ENCODE results near the gene TGFB1I1.
"Not testable (repeated sequence)": the region's sequence is repeated elsewhere in the genome, so short reads cannot be mapped to it uniquely, and the experiment has no call there.

DNA sequence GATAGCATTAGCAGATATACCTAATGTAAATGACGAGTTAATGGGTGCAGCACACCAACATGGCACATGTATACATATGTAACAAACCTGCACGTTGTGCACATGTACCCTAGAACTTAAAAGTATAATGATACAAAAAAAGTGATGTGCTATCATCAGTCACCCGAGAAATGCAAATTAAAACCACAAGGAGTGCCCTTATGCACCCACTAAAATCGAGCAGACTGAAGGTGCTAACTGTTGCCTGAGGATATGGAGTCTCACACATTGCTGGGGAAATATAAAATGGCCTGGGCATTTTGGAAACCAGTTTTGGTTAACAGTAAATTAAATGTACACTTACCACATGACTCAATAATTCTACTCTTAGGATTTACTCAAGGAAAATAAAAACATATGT lies 32.9 kb upstream of the TGFB1I1 start:
- TF ChIP-seq, protein P1, sequence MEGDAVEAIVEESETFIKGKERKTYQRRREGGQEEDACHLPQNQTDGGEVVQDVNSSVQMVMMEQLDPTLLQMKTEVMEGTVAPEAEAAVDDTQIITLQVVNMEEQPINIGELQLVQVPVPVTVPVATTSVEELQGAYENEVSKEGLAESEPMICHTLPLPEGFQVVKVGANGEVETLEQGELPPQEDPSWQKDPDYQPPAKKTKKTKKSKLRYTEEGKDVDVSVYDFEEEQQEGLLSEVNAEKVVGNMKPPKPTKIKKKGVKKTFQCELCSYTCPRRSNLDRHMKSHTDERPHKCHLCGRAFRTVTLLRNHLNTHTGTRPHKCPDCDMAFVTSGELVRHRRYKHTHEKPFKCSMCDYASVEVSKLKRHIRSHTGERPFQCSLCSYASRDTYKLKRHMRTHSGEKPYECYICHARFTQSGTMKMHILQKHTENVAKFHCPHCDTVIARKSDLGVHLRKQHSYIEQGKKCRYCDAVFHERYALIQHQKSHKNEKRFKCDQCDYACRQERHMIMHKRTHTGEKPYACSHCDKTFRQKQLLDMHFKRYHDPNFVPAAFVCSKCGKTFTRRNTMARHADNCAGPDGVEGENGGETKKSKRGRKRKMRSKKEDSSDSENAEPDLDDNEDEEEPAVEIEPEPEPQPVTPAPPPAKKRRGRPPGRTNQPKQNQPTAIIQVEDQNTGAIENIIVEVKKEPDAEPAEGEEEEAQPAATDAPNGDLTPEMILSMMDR (conservative IDR thresholded peaks at IDR 0.05; ENCODE audit: low read depth in 2 of 2), result not testable (repeated sequence)
- TF ChIP-seq POLR2AphosphoS5 (IDR thresholded peaks at IDR 0.05; ENCODE audit: low read depth); EZH2phosphoT487 (IDR thresholded peaks at IDR 0.05; ENCODE audit: unreplicated experiment); EZH2 (IDR thresholded peaks at IDR 0.05; ENCODE audit: low read depth, unreplicated experiment); STAT1 (IDR thresholded peaks at IDR 0.05; ENCODE audit: unreplicated experiment); JUNB (IDR thresholded peaks at IDR 0.05; ENCODE audit: unreplicated experiment); ETS1 (IDR thresholded peaks at IDR 0.05); ZNF331 (CRISPR knock-in tag; IDR thresholded peaks at IDR 0.05; ENCODE audit: low read depth); CREB1 (CRISPR knock-in tag; IDR thresholded peaks at IDR 0.05; ENCODE audit: low read depth); ZNF114 (CRISPR knock-in tag; IDR thresholded peaks at IDR 0.05): not testable (repeated sequence)
- TF ChIP-seq, protein P2, sequence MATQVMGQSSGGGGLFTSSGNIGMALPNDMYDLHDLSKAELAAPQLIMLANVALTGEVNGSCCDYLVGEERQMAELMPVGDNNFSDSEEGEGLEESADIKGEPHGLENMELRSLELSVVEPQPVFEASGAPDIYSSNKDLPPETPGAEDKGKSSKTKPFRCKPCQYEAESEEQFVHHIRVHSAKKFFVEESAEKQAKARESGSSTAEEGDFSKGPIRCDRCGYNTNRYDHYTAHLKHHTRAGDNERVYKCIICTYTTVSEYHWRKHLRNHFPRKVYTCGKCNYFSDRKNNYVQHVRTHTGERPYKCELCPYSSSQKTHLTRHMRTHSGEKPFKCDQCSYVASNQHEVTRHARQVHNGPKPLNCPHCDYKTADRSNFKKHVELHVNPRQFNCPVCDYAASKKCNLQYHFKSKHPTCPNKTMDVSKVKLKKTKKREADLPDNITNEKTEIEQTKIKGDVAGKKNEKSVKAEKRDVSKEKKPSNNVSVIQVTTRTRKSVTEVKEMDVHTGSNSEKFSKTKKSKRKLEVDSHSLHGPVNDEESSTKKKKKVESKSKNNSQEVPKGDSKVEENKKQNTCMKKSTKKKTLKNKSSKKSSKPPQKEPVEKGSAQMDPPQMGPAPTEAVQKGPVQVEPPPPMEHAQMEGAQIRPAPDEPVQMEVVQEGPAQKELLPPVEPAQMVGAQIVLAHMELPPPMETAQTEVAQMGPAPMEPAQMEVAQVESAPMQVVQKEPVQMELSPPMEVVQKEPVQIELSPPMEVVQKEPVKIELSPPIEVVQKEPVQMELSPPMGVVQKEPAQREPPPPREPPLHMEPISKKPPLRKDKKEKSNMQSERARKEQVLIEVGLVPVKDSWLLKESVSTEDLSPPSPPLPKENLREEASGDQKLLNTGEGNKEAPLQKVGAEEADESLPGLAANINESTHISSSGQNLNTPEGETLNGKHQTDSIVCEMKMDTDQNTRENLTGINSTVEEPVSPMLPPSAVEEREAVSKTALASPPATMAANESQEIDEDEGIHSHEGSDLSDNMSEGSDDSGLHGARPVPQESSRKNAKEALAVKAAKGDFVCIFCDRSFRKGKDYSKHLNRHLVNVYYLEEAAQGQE (IDR thresholded peaks at IDR 0.05; ENCODE audit: unreplicated experiment), result not testable (repeated sequence)
- TF ChIP-seq, protein P3, sequence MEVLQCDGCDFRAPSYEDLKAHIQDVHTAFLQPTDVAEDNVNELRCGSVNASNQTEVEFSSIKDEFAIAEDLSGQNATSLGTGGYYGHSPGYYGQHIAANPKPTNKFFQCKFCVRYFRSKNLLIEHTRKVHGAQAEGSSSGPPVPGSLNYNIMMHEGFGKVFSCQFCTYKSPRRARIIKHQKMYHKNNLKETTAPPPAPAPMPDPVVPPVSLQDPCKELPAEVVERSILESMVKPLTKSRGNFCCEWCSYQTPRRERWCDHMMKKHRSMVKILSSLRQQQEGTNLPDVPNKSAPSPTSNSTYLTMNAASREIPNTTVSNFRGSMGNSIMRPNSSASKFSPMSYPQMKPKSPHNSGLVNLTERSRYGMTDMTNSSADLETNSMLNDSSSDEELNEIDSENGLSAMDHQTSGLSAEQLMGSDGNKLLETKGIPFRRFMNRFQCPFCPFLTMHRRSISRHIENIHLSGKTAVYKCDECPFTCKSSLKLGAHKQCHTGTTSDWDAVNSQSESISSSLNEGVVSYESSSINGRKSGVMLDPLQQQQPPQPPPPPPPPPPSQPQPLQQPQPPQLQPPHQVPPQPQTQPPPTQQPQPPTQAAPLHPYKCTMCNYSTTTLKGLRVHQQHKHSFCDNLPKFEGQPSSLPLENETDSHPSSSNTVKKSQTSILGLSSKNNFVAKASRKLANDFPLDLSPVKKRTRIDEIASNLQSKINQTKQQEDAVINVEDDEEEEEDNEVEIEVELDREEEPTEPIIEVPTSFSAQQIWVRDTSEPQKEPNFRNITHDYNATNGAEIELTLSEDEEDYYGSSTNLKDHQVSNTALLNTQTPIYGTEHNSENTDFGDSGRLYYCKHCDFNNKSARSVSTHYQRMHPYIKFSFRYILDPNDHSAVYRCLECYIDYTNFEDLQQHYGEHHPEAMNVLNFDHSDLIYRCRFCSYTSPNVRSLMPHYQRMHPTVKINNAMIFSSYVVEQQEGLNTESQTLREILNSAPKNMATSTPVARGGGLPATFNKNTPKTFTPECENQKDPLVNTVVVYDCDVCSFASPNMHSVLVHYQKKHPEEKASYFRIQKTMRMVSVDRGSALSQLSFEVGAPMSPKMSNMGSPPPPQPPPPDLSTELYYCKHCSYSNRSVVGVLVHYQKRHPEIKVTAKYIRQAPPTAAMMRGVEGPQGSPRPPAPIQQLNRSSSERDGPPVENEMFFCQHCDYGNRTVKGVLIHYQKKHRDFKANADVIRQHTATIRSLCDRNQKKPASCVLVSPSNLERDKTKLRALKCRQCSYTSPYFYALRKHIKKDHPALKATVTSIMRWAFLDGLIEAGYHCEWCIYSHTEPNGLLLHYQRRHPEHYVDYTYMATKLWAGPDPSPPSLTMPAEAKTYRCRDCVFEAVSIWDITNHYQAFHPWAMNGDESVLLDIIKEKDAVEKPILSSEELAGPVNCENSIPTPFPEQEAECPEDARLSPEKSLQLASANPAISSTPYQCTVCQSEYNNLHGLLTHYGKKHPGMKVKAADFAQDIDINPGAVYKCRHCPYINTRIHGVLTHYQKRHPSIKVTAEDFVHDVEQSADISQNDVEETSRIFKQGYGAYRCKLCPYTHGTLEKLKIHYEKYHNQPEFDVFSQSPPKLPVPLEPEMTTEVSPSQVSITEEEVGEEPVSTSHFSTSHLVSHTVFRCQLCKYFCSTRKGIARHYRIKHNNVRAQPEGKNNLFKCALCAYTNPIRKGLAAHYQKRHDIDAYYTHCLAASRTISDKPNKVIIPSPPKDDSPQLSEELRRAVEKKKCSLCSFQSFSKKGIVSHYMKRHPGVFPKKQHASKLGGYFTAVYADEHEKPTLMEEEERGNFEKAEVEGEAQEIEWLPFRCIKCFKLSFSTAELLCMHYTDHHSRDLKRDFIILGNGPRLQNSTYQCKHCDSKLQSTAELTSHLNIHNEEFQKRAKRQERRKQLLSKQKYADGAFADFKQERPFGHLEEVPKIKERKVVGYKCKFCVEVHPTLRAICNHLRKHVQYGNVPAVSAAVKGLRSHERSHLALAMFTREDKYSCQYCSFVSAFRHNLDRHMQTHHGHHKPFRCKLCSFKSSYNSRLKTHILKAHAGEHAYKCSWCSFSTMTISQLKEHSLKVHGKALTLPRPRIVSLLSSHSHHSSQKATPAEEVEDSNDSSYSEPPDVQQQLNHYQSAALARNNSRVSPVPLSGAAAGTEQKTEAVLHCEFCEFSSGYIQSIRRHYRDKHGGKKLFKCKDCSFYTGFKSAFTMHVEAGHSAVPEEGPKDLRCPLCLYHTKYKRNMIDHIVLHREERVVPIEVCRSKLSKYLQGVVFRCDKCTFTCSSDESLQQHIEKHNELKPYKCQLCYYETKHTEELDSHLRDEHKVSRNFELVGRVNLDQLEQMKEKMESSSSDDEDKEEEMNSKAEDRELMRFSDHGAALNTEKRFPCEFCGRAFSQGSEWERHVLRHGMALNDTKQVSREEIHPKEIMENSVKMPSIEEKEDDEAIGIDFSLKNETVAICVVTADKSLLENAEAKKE (CRISPR knock-in tag; IDR thresholded peaks at IDR 0.05), result not testable (repeated sequence)

Measured in GM23338 (cell line).